HG02678 (cell line): Measurements from ENCODE around the gene SLC45A3.
A peak's percentile ranks its signal among the peaks of the same experiment; 100 is the strongest.

ENCODE experiments used
- ATAC-seq: cut with Tn5 transposase; IDR thresholded peaks from one replicate; pipeline ENCODE4 v1.9.1; 2021; ENCODE audit warnings: mild to moderate bottlenecking, moderate library complexity; ENCODE audit not compliant: unreplicated experiment

Gene SLC45A3

DNA sequence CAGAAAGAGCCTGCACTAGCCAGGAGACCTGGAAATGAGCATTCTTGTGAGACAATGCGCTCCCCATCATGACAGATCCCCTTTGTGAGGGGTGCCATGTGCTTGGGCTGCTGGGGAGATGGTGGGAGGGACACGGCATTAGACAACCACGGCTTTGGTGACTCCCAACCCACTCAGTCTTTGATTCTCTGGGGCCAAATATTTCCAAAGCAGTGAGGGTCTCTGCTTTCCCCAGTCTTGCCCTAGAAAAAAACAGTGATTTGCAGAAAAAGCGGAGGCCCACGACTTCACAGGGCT, 10.2 kb downstream of the SLC45A3 start:
- ATAC-seq = no peak

DNA sequence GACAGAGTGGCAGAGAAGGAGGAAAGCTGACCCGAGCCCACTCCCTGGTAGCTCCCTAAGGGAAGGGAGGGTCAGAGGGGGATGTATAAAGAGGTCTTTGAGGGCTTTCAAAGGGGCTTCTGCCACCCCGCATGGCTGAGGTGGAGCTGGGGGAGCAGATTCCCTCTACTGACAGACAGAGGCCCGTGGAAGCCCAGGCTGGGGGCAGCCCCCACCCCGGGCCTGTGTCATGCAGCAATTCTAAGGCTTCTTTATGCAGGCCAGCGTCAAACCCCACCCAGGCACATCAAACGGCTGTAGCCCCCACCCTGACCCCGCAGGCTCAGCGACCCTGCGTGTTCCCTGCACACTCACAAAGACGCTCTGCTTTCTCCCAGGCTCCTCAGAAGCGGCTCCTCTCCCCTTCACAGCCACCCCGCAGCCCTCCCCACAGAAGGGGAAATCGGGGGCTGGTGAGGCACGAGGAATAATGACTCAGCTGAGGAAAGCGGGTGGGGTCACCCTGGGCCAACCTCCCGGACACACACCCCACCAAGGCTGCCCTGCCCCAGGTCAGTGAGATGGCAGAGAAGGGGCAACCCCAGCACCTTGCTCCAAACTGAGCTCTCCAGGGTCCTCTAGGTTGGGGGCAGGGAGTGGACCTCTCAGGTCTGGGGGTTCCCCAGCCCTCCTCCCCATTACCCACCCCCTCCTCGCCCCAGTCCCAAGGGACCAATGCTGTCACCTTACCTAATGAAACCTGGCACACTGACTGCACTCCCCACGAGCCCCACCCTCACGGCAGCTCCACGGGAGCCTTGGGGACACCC, 10.8 kb downstream of the SLC45A3 start:
- peak; percentile 40 for ATAC-seq

DNA sequence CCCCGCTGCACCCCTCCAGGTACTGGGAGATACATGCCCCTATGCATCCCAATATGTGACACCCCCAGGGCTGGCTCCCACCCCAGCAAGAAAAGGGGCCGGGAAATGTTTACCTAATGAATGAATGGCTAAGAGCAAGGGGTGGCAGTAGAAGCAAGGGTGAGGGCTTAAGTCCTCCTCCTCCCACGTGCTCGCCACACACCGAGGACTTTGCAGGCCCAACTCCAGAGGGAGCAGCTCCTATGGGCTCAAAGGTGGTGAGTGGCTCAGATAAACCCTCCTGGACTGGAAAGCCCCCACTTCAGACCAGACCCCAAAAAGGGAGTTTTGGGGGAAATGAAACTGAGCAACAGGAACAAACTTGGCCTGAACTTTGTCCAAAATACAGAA, 11.4 kb downstream of the SLC45A3 start:
- peak; percentile 31 for ATAC-seq

- ATAC-seq = no peak
These were observed 12.2 kb downstream of the SLC45A3 start for GRCh38 chr1:205667909-205668643.

DNA sequence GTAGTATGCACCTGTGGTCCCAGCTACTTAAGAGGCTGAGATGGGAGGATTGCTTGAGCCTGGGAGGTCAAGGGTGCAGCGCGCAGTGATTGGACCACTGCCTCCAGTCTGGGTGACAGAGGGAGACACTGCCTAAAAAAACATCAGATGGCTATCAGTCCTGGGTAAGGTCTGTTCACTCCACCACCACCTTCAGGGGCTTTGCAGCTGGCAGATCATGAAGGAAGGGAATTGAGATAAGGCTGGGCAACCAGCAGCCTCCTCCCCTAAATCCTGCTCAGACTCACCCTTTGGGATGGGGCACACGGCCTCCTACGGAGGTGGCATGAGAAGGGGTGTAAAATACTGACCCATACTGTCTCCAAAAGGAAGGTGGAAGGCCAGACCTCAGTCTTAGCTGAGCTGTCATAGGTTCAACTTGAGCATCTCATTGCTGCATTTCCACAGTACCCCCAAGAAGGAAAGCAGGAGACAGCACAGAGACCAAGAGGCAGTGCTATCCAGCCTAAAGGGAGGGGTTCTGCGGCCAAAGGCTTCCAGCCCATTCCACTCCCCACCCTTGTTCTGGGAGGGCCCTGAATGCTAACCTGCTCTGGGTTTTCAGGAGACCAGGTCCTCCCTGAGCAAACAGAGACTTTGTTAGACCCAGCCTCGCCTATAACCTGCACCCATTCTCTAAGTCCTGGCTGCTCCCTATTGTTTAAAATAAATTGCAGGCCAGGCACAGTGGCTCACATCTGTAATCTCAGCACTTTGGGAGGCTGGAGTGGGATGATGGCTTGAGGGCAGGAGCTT, 13.7 kb downstream of the SLC45A3 start:
- no peak for ATAC-seq

- no peak for ATAC-seq
These were observed 14.9 kb downstream of the SLC45A3 start for GRCh38 chr1:205665201-205666045.

GRCh38 chr1:205664399-205665017, 15.8 kb downstream of the SLC45A3 start:
- ATAC-seq = no peak

DNA sequence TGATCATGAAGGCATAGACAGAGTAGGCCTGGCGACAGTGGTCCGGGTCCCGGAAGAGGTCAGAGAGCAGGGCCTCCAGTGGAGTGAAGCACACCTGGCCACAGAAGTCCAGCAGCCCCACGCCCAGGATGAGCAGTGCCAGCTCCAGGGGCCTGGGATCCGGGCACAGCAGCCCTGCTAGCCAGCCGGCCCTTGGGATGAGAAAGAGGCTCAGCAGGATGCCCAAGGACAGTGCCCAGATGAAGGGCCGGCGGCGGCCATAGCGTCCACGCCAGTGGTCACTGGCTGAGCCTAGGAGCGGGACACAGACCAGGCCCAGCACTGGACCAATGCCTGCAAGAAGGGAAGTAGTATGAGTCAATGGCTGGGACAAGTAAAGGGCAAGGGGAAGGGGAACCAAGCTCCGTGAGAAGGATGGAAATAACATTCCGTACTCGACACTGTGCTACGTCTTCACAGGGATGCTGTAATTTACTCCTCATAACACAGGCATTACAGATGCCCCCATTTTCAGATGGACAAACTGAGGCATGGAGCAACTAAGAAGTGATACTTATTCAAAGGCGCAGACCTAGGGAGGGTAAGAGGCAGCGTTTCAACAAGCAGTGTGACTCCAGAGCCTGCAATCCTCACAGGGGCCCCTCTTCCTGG, 16.9 kb downstream of the SLC45A3 start:
- no peak for ATAC-seq

GRCh38 chr1:205662791-205663190, 17.5 kb downstream of the SLC45A3 start:
- no peak for ATAC-seq

DNA sequence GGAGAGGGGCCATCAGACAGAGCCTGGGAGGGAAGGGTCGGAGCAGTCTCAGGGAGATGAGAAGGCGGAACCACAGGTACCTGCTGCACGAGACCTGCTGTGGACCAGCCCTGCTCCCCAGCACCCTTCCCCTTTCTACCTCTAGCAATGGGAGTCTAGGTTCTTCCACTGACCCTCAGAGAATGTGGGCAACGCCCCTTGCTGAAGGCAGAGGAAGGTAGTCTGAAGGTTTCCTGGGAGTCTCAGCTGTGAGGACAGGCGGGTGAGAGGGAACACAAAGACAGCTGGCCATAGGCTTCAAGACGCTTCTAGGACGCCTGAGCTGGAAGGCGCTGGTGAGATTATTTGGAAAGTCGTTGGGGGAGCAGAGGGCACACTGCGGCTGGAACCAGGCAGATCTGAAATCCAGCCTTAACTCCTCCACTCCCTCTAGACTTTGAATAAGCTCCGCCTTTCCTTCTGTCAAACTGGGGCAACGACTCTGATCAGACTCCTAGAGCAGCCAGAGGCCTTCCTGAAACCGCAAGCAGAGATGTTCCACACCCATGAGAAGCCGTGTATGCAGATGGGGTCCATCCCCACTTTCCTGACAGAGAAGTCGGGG, 18.1 kb downstream of the SLC45A3 start:
- ATAC-seq = no peak

DNA sequence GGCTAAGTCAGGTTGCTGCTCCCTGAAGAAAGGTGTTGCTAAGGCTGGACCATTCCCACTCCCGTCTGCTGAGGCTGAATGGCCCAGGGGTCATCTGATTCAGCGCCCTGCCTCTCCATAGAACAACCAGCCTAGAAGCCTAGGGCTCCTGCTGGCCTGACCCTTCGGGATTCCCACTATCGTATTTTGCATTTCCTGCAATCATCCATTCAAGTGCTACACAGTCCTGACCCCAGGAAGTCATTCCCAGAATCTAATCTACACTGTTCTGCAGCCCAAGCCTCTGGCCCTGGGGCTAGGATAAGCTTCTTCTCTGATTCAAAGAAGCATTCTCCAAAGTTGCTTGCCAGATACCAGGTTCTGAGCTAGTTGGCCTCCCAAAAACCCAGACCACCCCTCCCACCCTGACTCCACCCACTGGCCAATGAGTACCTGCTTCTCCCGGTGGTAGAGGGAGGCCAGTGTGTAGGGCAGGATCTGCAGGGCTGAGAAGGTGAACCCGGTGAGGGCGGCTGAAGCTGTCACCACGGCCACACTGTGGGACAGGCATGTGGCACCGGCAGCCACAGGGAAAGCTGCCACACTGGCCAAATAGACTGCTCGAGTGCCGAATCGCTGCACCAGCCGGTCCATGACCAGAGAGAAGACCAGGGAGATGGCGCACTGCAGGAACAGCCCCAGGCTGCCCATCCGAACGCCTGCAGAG, 18.7 kb downstream of the SLC45A3 start:
- ATAC-seq = no peak

GRCh38 chr1:205660361-205660760, 19.9 kb downstream of the SLC45A3 start:
- no peak for ATAC-seq

DNA sequence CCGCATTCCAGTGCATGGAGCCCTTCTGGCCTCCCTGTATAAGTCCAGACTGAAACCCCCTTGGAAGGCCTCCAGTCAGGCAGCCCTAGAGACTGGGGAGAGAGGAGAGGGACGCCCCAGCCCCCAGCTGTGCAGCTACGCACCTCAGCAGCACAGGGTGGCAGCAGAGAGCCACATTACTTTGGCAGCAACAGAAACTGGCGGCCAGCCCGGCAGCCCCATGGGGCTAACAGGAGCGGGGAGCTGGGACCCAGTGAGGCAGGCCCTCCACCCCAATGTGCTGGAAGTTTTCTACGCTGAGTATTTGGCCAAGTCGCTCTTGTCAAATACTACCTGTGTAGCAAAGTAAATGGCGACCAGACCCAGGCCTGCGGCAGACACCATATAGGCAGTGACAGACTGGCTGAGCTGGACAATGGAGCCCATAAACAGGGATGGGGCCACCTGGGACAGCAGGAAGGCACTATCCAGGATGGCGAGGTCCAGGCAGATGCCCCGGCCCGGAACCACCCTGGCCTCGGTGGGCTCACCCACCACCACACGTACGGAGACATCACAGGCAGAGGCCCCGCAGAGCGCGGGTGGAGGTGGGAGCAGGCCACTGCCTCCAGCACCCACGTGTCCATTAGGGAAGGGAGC, 21.2 kb downstream of the SLC45A3 start:
- ATAC-seq = peak; percentile 80

DNA sequence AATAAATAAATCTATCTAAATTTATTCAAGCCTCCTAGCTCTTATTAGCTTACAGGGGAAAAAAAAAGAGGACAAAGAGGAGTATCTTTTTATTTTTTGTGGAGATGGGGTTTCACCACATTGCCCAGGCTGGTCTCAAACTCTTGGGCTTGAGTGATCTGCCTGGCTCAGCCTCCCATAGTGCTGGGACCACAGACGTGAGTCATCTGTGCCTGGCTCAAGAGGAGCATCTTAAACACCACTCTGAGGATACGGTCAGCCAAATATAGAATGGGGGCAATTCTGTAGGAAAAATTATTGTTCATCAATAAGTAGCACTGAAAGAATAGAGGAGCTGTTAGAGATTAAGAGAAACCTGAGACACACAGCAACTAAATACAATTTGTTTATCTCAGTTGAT, 24.1 kb downstream of the SLC45A3 start:
- no peak for ATAC-seq

GRCh38 chr1:205652984-205653383, 27.3 kb downstream of the SLC45A3 start:
- ATAC-seq = no peak

- no peak for ATAC-seq
These were observed 30.1 kb downstream of the SLC45A3 start for GRCh38 chr1:205650241-205650640.

- no peak for ATAC-seq
These were observed 34.8 kb downstream of the SLC45A3 start for GRCh38 chr1:205645519-205645918.

DNA sequence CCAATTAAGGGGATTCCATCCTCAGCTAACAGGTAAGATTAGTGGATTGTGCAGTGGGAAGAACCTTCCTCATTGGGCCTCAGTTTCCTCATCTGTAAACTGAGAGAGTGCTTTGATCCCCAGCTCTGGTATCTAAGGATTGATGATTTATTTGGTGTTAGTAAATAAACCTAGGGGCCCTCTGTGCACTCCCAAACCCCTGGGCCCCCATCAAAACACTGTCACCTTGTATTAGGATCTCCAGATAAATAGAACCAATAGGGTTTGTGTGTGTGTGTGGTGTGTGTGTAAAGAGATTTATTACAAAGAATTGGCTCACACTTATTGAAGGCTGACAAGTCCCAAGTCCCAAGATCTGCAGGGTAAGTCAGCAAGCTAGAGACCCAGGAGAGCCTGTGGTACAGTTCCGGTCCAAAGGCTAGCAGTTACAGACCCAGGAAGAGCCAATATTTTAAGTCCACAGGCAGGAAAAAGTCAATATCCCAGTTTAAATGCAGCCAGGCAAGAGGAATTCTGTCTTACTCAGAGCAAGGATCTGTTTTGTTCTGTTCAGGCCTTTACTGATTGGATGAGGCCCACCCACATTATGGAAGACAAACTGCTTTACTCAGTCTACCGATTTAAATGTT, 37.5 kb downstream of the SLC45A3 start:
- ATAC-seq = no peak
